HepG2 (cell line): Measurements from ENCODE around the gene LRRC74A.

Experiments
- CTCF ChIP-seq: sonication (generic); formaldehyde crosslinking; IDR thresholded peaks from 2 replicates; pipeline ENCODE4 v1.5.0; 2020; ENCODE audit warnings: mild to moderate bottlenecking, missing genetic modification reagents, moderate library complexity
- JUND ChIP-seq: sonication (generic); formaldehyde crosslinking; IDR thresholded peaks from 2 replicates; pipeline ENCODE4 v1.8.0; 2022; ENCODE audit warnings: mild to moderate bottlenecking, missing genetic modification reagents
- TAF1 ChIP-seq: sonication (generic); formaldehyde crosslinking; IDR thresholded peaks from 2 replicates; pipeline ENCODE4 v1.4.0; 2020; ENCODE audit warnings: missing genetic modification reagents

GRCh38 chr14:76902591-76902990, 76.4 kb downstream of the LRRC74A start:
- TF ChIP-seq JUND (CRISPR knock-in tag) (no peak), CTCF (CRISPR knock-in tag) (no peak), TAF1 (CRISPR knock-in tag) (no peak)
